ENCODE measurements around the gene MCCC1. TPM values are rescaled to one million over a fixed set of nuclear protein-coding genes. Genes with fewer than 3 reads are reported as not detected.

The MCCC1 gene
- total and polyA plus RNA-seq, 2 donors (not counting 1 experiment from before 2014, with no cell fraction given), result 12.9 to 36.3 TPM

GRCh38 chr3:182980204-182981037, 118.9 kb downstream of the MCCC1 start, which contains the start of gene DCUN1D1:
DCUN1D1 (minus strand) TSS chr3:182980538; CDS start chr3:182980489, 49 bp downstream.
- H3K4me1 Mint-ChIP-seq, result peaks cover 32% of the 10 kb centered on the region
- Histone ChIP-seq H3K36me3 (replicated peaks in 1 of 2; ENCODE audit: control extremely low read depth in 1 of 2, control insufficient read depth in 1 of 2, extremely low read depth in 1 of 2, insufficient read depth in 2 of 2, low read length in 1 of 2) (no peaks in the 10 kb centered on the region), H3K4me1 (ENCODE audit: control insufficient read depth in 2 of 2, insufficient read depth in 2 of 2, low read length in 2 of 2) (peaks cover 18 to 21% of the 10 kb centered on the region in 2 donors), H3K4me3 (ENCODE audit: control extremely low read depth in 1 of 5, extremely low read depth in 1 of 5, insufficient read depth in 1 of 5, low read depth in 2 of 5, low read length in 4 of 5) (peak within 1 kb of the TSS; percentile 70 to 89 (median 80)), H3K4me2 (replicated peaks; ENCODE audit: low read depth, low read length, poor library complexity, severe bottlenecking) (peak within 1 kb of the TSS; percentile 96), H3K9ac (ENCODE audit: low read length) (peak within 1 kb of the TSS; percentile 86), H4K20me1 (ENCODE audit: control insufficient read depth, insufficient read depth, low read length, poor library complexity, severe bottlenecking) (peaks cover 18% of the 10 kb centered on the region), H3K79me2 (ENCODE audit: control insufficient read depth, insufficient read depth, low read length) (peaks cover 44% of the 10 kb centered on the region), H3K27ac (ENCODE audit: low read length in 2 of 2) (peak within 1 kb of the TSS; percentile 66 to 72), H3K27me3 (replicated peaks in 1 of 4; ENCODE audit: control extremely low read depth in 1 of 4, control insufficient read depth in 3 of 4, insufficient read depth in 4 of 4, low read length in 3 of 4) (no peaks in the 10 kb centered on the region), H2AFZ (ENCODE audit: insufficient read depth, low read depth, low read length, poor library complexity, severe bottlenecking) (peak within 1 kb of the TSS; percentile 84), H3K9me3 (ENCODE audit: control extremely low read depth in 1 of 3, control insufficient read depth in 2 of 3, insufficient read depth in 1 of 3, low read length in 2 of 3) (no peaks in the 10 kb centered on the region)
- TF ChIP-seq EZH2 (IDR thresholded peaks at IDR 0.05; ENCODE audit: borderline replicate concordance, insufficient read depth, low read depth, low read length, poor library complexity, severe bottlenecking) (no peak), CTCF (IDR thresholded peaks at IDR 0.05) (no peak)
- H3K27me3 Mint-ChIP-seq, result no peaks in the 10 kb centered on the region
- ChIA-PET CTCF (no interaction called here), POLR2A (interaction anchor here (1.2 kb wide), 1 partner anchor 119 kb away, joined by 3 read pairs; the partner anchor contains the start of gene MCCC1)
- DNase-seq, result peak; percentile 91
- peak; percentile 92 for ATAC-seq (ENCODE audit: low read depth)
- intact Hi-C loops (cut with micrococcal nuclease), result loop anchor here (1.0 kb wide), 1 partner anchor 119 kb away; the partner anchor contains the start of gene MCCC1
- no peaks in the 10 kb centered on the region for H3K9me3 Mint-ChIP-seq (ENCODE audit: insufficient read depth)
- H3K4me3 Mint-ChIP-seq, result peak within 1 kb of the TSS; percentile 93
- H3K27ac Mint-ChIP-seq, result peak within 1 kb of the TSS; percentile 91
- WGBS (ENCODE audit: insufficient coverage), result under 1% methylated on average over 95 of the region's 106 CpGs
